K562 (cell line): ENCODE measurements around the gene SHFL. TPM values are rescaled to one million over a fixed set of nuclear protein-coding genes. Genes with fewer than 3 reads are reported as not detected.

Experiments used
- ATF6 ChIP-seq: sonication (generic); formaldehyde crosslinking; IDR thresholded peaks from 2 replicates; pipeline ENCODE4 v1.4.0; 2020; ENCODE audit warnings: mild to moderate bottlenecking, missing genetic modification reagents
- EWSR1 ChIP-seq: fragments of 450-650 bp; IDR thresholded peaks from 2 replicates; pipeline ENCODE4 v1.6.1; 2018; ENCODE audit warnings: borderline replicate concordance, mild to moderate bottlenecking, low read depth, moderate library complexity; ENCODE audit not compliant: partially characterized antibody
- FOXJ2 ChIP-seq: fragments of 200-800 bp; sonication (Bioruptor generic); IDR thresholded peaks from 2 replicates; pipeline ENCODE4 v1.6.1; 2016; ENCODE audit warnings: missing genetic modification characterization, missing compliant biosample characterization
- HDAC1 ChIP-seq, 2 experiments: fragments of 450-650 bp; IDR thresholded peaks; 2 replicates each; pipeline ENCODE4 v1.6.1; 2016 to 2017; ENCODE audit warnings: inconsistent platforms in 1 of 2, mild to moderate bottlenecking in 1 of 2, moderate library complexity in 1 of 2
- HNRNPK ChIP-seq: fragments of 200-400 bp; formaldehyde crosslinking; IDR thresholded peaks from one replicate; pipeline ENCODE4 v1.6.1; 2018; ENCODE audit warnings: mild to moderate bottlenecking, low read depth, low read length; ENCODE audit not compliant: poor library complexity, severe bottlenecking
- MEF2A ChIP-seq: IDR thresholded peaks from 2 replicates; pipeline ENCODE4 v1.6.1; 2011; ENCODE audit warnings: low read depth, mild to moderate bottlenecking, low read length, moderate library complexity; ENCODE audit not compliant: control insufficient read depth
- NCOA2 ChIP-seq, 2 experiments: fragments of 450-650 bp; IDR thresholded peaks; 2 replicates each; pipeline ENCODE4 v1.6.1; 2018; ENCODE audit warnings: mild to moderate bottlenecking in 2 of 2, moderate library complexity in 1 of 2; ENCODE audit not compliant: partially characterized antibody in 2 of 2
- PHB2 ChIP-seq: fragments of 450-650 bp; IDR thresholded peaks from 2 replicates; pipeline ENCODE4 v1.6.1; 2017; ENCODE audit warnings: low read depth
- PHF8 ChIP-seq: fragments of 200-600 bp; sonication (generic); IDR thresholded peaks from 2 replicates; pipeline ENCODE4 v1.6.1; 2012; ENCODE audit warnings: mixed run types, mild to moderate bottlenecking, inconsistent platforms, low read length, moderate library complexity, borderline replicate concordance
- PRPF4 ChIP-seq: fragments of 200-400 bp; formaldehyde crosslinking; IDR thresholded peaks from one replicate; pipeline ENCODE4 v1.6.1; 2017; ENCODE audit warnings: low read length, low read depth, mild to moderate bottlenecking; ENCODE audit not compliant: insufficient read depth, poor library complexity, severe bottlenecking
- PURB ChIP-seq: sonication (generic); formaldehyde crosslinking; IDR thresholded peaks from 2 replicates; pipeline ENCODE4 v1.9.0; 2021; ENCODE audit warnings: low read depth, mild to moderate bottlenecking, missing genetic modification reagents
- SRF ChIP-seq, 2 experiments: fragments of 250-450, 450-650 bp in 1 of 2; sonication (Bioruptor Pico) in 1 of 2; sonication (generic) in 1 of 2; formaldehyde crosslinking; IDR thresholded peaks; 2 replicates each; pipeline versions ENCODE4 v1.5.0 to v1.5.1; 2020 to 2022; ENCODE audit warnings: mild to moderate bottlenecking in 1 of 2, missing genetic modification reagents in 1 of 2
- SRSF1 ChIP-seq: fragments of 200-400 bp; formaldehyde crosslinking; IDR thresholded peaks from 2 replicates; pipeline ENCODE4 v1.6.1; 2017; ENCODE audit warnings: mild to moderate bottlenecking, low read depth, low read length, moderate library complexity
- TRIM25 ChIP-seq: fragments of 450-650 bp; IDR thresholded peaks from 2 replicates; pipeline ENCODE4 v1.7.0; 2016; ENCODE audit warnings: borderline replicate concordance
- XRCC3 ChIP-seq: fragments of 450-650 bp; IDR thresholded peaks from 2 replicates; pipeline ENCODE4 v1.6.1; 2017; ENCODE audit warnings: mild to moderate bottlenecking, moderate library complexity
- ZBTB7A ChIP-seq: IDR thresholded peaks from 2 replicates; pipeline ENCODE4 v1.6.1; 2011; ENCODE audit warnings: low read depth, mild to moderate bottlenecking, low read length, moderate library complexity, borderline replicate concordance; ENCODE audit not compliant: control insufficient read depth
- ZC3H8 ChIP-seq: fragments of 450-650 bp; IDR thresholded peaks from 2 replicates; pipeline ENCODE4 v1.6.1; 2017
- polyA plus RNA-seq, 8 experiments: library from polyadenylated mRNA; depleted of rRNA in 4 of 8; stranded (reverse) in 5 of 8; unstranded in 3 of 8; fragments of >200 nt; fragmentation: Nextera tagmentation in 2 of 8; fragmentation: Illumina TruSeq in 1 of 8; extraction: Ambion mirVana in 2 of 8; extraction: Trizol in 1 of 8; gene quantifications; 2 replicates each; pipeline versions ENCODE4 v1.2.1 to v1.2.3, GENCODE V29; 2011 to 2014; ENCODE audit warnings: inconsistent platforms in 1 of 8, missing spikeins in 1 of 8
- total RNA-seq, 7 experiments: library from RNA; depleted of rRNA in 6 of 7; stranded (reverse); fragments of >200 nt in 6 of 7; fragmentation: Illumina TruSeq in 2 of 7; extraction: Trizol in 2 of 7; gene quantifications; 2 replicates each; pipeline versions ENCODE4 v1.2.1 to v1.2.3, GENCODE V29; 2011 to 2021; ENCODE audit warnings: low replicate concordance in 1 of 7
- TF ChIP-seq, protein P1 (sequence below), 2 experiments: fragments of 200-800 bp in 1 of 2; sonication (Bioruptor generic) in 1 of 2; sonication (generic) in 1 of 2; formaldehyde crosslinking in 1 of 2; IDR thresholded peaks in 1 of 2; conservative IDR thresholded peaks in 1 of 2; 2 replicates each; pipeline versions ENCODE4 v1.5.0 to v1.6.1; 2016 to 2020; ENCODE audit warnings: missing compliant biosample characterization in 1 of 2, missing genetic modification characterization in 1 of 2, missing genetic modification reagents in 1 of 2
- TF ChIP-seq, protein P2 (sequence below): fragments of 250-450 bp; sonication (Bioruptor Pico); IDR thresholded peaks from 2 replicates; pipeline ENCODE4 v1.9.0; 2021; ENCODE audit warnings: mild to moderate bottlenecking
- TF ChIP-seq, protein P3 (sequence below): fragments of 450-650 bp; IDR thresholded peaks from 2 replicates; pipeline ENCODE4 v1.6.1; 2016

Gene SHFL
- total and polyA plus RNA-seq, 9 of the 15 experiments (the other 6 are each of a cell fraction or from before 2014, with no cell fraction given): 1.5 to 25.7 (median 13.0) TPM

DNA sequence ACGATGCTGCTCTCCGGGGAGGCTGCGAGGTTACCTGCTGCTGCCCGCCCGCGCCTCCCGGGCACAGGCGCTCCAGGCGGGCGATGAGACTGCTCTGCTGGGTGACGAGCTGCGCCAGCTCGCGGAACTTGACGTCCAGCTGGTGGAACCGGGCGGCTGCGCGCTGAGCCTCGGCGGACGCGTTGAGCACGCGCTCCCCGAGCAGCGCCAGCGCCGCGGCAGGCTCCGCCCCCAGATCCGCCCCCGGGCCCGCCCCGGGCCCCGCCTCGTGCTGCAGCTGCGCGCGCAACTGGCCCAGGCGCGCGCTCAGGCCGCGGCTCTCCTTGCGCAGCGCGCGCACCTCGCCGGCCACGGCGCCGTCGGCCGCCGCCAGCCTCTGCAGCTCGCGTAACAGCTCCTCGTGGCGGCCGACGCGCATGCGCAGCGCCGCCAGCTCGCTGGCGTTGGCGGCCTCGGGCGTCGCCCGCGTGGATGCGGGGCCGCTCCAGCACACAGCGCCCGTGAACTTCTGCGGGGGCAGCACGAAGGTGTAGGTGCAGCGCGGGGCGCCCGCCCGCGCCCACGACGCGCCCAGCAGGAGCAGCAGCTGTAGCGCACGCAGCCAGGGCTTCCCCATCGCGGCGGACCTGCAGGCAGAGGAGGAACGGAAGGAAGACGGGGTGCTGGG lies 10.0 kb downstream of the SHFL start (continued):
- TF ChIP-seq TRIM25: no peak
- no peak for TF ChIP-seq ZC3H8
- no peak for TF ChIP-seq PRPF4
- TF ChIP-seq, protein P1, sequence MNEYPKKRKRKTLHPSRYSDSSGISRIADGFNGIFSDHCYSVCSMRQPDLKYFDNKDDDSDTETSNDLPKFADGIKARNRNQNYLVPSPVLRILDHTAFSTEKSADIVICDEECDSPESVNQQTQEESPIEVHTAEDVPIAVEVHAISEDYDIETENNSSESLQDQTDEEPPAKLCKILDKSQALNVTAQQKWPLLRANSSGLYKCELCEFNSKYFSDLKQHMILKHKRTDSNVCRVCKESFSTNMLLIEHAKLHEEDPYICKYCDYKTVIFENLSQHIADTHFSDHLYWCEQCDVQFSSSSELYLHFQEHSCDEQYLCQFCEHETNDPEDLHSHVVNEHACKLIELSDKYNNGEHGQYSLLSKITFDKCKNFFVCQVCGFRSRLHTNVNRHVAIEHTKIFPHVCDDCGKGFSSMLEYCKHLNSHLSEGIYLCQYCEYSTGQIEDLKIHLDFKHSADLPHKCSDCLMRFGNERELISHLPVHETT (CRISPR knock-in tag; conservative IDR thresholded peaks at IDR 0.05 in 1 of 2, IDR thresholded peaks at IDR 0.05 in 1 of 2): peak in 1 of 2 experiments; percentile 57; a peak in 2 of 4 replicates
- peak; percentile 11; the same call in 1 of the 2 replicates for TF ChIP-seq FOXJ2 (tag)
- TF ChIP-seq EWSR1: no peak
- TF ChIP-seq HNRNPK: no peak
- TF ChIP-seq ATF6 (CRISPR knock-in tag): peak; percentile 55; the same call in 1 of the 2 replicates
- no peak for TF ChIP-seq MEF2A
- TF ChIP-seq HDAC1 (IDR thresholded peaks at IDR 0.05): 0 out of 4 replicates have a peak, but pooled peaks of 1 of the 2 experiments have one; percentile 16
- 0 out of 4 replicates have a peak, but pooled peaks of 1 of the 2 experiments have one; percentile 12 for TF ChIP-seq SRF (CRISPR knock-in tag; IDR thresholded peaks at IDR 0.05)
- no peak for TF ChIP-seq SRSF1
- TF ChIP-seq ZBTB7A: no peak
- TF ChIP-seq PHB2: no peak
- TF ChIP-seq, protein P2, sequence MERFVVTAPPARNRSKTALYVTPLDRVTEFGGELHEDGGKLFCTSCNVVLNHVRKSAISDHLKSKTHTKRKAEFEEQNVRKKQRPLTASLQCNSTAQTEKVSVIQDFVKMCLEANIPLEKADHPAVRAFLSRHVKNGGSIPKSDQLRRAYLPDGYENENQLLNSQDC (CRISPR knock-in tag): no peak
- TF ChIP-seq XRCC3: no peak
- TF ChIP-seq, protein P3, sequence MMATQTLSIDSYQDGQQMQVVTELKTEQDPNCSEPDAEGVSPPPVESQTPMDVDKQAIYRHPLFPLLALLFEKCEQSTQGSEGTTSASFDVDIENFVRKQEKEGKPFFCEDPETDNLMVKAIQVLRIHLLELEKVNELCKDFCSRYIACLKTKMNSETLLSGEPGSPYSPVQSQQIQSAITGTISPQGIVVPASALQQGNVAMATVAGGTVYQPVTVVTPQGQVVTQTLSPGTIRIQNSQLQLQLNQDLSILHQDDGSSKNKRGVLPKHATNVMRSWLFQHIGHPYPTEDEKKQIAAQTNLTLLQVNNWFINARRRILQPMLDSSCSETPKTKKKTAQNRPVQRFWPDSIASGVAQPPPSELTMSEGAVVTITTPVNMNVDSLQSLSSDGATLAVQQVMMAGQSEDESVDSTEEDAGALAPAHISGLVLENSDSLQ: no peak
- no peak for TF ChIP-seq NCOA2 (IDR thresholded peaks at IDR 0.05; ENCODE audit: partially characterized antibody in 2 of 2)
- TF ChIP-seq PHF8: peak; percentile 94; the same call in 1 of the 2 replicates
- TF ChIP-seq PURB (CRISPR knock-in tag): no peak
